Stimulated activated naive CD8-positive, alpha-beta T cell treated with anti-CD3 and anti-CD28 coated beads, Interleukin-15, Interleukin-2, amounts not matched to agents 100 U/mL and 50 U/mL, for 24 hours (primary cell): Measurements from ENCODE around the gene EVA1C.
"Not testable (repeated sequence)": the region's sequence is repeated elsewhere in the genome, so short reads cannot be mapped to it uniquely, and the experiment has no call there.

Source experiments
- ATAC-seq: fragments of 150-1000 bp; cut with Tn5 transposase; one replicate; pipeline ENCODE4 v1.10.0; 2021
- DNase-seq: peaks from one replicate; pipeline ENCODE4 v3.0.0; 2021

Gene EVA1C

GRCh38 chr21:32499249-32500055, 86.9 kb downstream of the EVA1C start:
- ATAC-seq (no peak), DNase-seq (no peak)

DNA sequence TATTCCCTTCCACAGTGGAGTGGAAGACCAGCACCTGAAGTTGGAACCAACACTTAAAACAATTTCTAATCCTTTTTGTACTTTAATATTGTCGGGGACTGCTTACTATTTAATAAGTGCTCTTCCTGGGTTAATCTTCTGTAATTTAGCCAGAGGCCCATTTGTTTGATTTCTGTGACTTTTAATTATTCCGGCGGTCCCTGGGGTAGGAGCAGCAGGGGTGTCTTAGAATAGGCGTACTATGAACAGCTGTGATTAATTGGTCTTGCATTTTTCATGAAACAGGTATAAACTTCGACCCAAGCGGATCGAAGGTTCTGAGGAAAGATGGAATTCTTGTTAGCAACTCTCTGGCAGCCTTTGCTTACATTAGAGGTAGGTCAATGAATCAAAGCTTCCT, 91.1 kb downstream of the EVA1C start:
- DNase-seq, ATAC-seq: not testable (repeated sequence)

- ATAC-seq, DNase-seq: not testable (repeated sequence)
Measured at GRCh38 chr21:32505767-32506166, 93.3 kb downstream of the EVA1C start.

DNA sequence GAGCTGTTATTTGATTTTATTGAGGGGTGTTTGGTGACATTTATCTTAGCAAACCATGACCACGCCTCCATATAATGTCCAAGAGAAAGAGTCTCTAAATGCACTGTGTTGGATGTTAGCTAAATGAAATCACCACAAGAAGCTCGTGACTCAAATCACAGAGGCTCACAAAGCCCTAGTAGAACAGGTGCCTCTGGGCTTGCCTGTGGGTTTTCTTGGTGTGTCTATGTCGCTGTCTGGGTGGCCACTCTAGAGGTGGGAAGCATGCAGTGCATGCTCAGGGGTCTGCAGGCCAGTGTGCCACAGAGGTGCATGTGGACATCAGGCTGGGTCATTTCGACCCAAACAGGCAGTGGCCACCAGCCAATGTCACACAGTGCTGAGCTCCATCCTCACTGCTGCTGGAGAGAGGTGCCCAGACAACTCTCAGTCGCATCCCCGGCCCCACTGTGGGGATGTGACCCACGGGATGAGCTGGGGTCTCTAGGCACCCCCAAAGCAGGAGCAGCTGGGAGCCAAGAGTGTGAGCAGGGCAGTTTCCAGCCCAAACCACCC, 94.0 kb downstream of the EVA1C start:
- ATAC-seq, DNase-seq: not testable (repeated sequence)

GRCh38 chr21:32507342-32507919, 94.9 kb downstream of the EVA1C start:
- ATAC-seq (no peak), DNase-seq (no peak)

DNA sequence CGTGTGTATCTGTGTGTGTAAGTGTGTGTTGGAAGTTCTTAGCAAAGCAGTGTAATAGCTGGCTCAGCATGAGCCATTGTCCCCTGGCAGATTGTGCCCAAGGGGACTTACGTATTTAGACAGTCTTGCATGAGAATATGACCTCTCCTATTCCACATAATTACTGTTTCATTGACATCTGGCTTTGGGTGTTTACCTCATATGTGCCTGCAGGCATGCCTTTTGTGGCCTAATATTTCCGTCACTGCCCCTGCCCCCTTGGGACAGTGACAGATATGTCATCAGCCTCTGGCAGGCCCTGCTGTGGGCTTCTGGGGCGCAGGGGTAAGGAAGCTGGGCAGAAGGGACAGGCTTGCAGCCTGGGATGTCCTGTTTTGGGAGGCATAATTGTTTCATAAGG, 95.5 kb downstream of the EVA1C start:
- not testable (repeated sequence) for ATAC-seq, DNase-seq

DNA sequence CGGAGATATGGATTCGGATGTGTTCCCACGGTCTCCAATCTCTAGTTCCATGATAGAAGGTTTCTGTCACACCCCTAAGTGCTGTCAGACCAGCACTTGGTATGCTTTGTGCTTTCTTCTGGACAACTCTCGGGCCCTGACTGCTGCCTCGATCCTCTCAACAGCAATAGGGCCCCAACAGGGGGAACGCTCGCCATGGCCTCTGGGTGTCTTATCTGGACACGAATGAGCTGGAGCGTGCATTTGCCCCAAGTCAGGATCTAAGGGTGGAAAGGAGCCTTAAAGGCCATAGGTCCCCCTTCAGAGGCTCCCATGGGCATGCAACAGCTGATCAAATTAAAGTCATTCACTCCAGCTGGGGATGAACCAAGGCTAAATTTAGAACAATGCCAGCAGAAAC, 96.1 kb downstream of the EVA1C start:
- ATAC-seq (no peak), DNase-seq (no peak)

DNA sequence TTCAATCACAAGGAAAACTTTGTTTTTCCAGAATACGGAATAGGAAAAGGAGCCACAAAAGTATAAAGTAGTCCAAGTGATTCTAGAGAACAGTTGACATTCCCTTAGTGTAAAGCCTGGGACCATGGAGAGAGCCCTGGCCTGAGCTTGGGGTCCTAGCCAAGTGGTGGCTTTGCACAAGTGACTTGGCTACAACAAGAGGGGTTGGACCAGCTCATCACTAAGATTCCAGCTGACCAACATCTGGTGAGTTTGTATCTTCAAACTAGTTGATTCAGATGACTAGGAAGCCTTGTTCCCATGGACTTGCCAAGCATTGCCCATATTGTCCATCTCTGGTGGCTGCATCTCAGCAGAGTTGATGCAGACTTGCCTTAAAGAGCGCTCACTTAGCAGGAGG, 96.5 kb downstream of the EVA1C start:
- not testable (repeated sequence) for ATAC-seq, DNase-seq

- ATAC-seq (no peak), DNase-seq (no peak)
Measured at GRCh38 chr21:32514275-32515055, 102.0 kb downstream of the EVA1C start.

DNA sequence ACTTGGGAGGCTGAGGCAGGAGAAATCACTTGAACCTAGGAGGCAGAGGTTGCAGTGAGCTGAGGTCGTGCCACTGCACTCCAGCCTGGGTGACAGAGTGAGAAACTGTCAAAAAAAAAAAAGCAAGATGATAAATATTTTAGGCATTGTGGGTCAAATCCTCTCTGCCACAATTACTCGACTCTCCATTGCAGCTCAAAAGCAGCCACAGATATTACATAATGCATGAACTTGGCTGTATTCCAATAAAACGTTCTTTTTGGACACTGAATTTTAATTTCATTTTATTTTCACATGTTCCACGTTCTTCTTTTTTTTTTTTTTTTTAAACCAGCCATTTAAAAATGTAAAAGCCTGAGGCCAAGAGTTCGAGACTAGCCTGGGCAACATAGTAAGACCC, 103.4 kb downstream of the EVA1C start:
- DNase-seq (no peak), ATAC-seq (no peak)

DNA sequence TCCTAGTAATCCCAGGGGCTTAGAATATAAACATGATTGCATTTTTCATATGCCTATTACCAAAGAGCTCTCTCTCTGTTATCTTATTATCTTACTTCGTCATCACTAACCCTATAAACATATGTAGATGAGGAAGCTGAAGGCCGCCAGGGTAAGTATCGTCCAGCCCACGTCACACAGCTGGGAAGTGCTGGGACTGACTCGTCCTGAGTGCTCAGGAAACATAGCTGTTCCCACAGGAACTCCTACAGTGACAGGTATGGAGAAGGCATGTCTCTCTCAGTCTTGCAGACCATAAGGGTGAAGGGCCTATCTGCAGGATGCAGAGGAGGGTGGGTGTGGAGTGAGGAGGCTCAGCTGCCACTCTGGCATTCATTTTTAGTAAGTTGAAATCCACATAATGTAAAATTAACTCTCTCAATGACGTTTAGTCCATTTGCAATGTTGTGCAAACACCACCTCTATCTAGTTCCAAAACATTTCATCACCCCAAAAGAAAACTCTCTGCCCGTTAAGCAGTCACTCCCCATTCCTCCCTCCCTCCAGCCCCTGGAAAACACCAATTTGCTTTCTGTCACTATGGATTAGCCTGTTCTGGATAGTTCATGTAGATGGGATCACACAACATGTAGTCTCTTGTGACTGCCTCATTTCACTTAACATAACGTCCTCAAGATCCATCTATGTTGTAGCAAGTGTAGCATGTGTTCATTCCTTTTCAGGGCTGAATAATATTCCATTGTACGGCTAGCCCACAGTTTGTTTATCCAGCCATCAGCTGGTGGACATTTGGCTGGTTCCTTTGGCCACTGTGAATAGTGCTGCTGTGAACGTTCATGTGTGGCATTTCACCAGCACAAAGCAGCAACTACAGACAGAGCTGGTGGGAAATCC, 104.5 kb downstream of the EVA1C start:
- DNase-seq (no peak), ATAC-seq (no peak)

DNA sequence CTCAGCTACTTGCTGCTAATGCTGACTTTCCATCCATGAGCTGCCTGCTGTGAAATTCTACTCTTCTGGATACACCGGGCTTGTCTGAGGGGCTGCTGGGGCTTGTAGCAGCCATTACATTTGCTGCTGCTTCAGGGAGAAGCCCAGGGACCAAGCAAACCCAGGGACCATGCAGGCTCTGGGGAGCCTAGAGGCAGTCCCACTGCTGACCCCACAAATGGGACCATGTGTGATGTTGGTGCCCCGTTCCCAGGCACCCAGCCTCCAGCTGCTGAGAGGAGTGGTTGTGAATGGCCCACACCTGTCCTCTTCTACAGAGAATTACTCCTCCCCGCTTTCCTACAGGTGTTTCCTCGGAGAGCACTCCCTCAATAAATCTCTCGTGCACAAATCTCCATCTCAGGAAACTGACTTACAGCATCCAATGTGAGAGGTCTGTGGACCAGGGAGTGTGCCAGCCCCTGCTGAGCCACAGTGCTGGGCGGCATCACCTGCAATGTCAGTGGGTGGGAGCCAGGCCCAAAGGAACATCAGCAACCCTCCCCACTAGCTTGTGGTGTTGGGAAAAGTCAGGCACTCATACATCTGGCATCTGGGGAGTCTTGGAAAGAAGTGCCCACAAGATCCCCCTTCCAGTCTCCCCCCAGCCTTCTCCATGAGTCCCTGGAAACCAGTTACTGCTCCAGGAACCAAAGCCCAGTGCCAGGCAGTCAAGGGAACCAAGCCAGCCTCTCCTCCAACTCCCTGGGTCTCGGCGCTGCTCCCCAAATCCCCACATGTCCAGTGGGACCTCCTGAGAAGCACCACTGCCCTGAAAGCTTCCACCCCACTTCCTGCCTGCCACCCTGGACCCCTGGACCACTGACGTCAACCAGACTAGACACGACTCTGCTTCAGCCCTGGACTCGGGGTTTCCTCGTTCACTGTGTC, 107.7 kb downstream of the EVA1C start:
- DNase-seq, result no peak
- no peak for ATAC-seq

- no peak for ATAC-seq
- DNase-seq, result no peak
Measured at GRCh38 chr21:32520875-32521735, 108.6 kb downstream of the EVA1C start.

GRCh38 chr21:32521736-32522355, 109.3 kb downstream of the EVA1C start:
- ATAC-seq, result no peak
- no peak for DNase-seq

DNA sequence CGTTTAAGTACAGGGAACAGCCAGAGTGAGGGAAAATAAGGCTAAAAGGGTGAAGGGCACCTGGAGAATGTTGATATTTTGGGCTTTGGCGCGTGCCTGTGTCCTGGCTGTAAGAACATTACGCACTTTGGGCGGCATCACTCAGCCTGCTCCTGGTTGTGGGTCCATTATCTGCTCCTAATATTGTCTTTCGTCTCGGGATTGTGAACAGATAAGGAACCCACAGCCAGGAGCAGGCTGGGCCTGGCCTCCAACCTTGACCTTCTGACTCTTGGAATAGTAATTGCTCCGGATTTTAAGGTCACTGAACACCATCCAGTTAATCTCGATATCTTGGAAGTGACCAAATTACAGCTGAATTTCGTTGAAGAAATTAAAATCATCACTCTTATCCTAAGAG, 111.0 kb downstream of the EVA1C start:
- ATAC-seq, result no peak

GRCh38 chr21:32523988-32524719, 111.6 kb downstream of the EVA1C start:
- ATAC-seq (no peak), DNase-seq (no peak)

More for the DNA sequence above, 111.0 kb downstream of the EVA1C start:
- no peak for DNase-seq

DNA sequence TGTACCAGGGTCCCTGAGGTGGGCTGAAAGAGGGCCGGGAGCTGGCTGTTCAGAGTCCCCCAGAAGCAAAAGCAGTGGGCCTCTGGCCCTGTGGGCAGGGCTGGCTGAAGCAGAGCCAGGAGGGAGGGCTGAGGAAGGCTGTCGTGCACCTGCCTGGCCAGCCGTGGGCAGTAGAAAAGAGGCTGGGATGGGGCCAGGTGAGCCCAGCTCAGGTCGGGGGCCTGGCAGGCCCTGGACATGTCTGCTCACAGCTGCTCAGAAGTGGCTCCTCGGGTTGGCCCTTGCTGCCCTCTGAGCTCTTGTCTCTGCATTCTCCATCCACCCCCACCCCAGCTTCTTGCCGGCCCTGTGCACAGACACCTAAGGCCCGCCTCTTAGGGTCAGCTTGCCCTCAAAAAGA, 112.8 kb downstream of the EVA1C start:
- ATAC-seq, result no peak
- DNase-seq, result no peak

GRCh38 chr21:32529679-32530078, 117.2 kb downstream of the EVA1C start:
- ATAC-seq, result no peak

More at GRCh38 chr21:32529679-32530078, 117.2 kb downstream of the EVA1C start:
- no peak for DNase-seq
